Measurements from ENCODE around the gene RASGRP2. TPM values are rescaled to one million over a fixed set of nuclear protein-coding genes. Genes with fewer than 3 reads are reported as not detected.
A peak's percentile ranks its signal among the peaks of the same experiment; 100 is the strongest.

Gene RASGRP2
- total and polyA plus RNA-seq, 7 experiments from 2014 or later, result 197 to 697 (median 577) TPM

DNA sequence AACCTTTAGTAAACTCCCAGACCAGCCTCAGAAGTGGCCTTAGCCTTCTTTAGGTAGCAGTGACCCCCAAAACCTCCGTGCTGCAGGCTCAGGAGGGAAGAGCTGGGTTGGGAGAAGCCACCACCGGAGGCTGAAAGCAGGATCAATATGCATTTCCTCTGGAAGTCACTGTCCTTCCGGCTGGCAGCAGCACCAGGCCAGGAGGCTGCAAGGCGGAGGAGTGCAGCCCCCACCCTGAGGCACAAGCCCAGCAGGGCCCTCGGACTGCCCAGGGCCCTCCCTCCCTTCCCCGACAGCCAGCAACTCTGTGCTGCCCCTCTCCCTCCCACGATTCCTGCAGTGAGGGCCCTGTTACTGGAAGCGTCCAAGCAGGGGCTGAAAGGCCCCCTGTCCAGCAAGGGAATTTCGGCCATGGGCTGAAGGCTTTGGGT, 17.7 kb downstream of the RASGRP2 start:
- Mint-ChIP-seq H3K4me1 (peaks cover 0 to 24% (median 17%) of the 10 kb centered on the region in 7 donors), H3K27me3 (peaks cover 2 to 15% (median 8%) of the 10 kb centered on the region in 5 donors), H3K27ac (peak overlapping the region in 4 of 9 donors; percentile 1 to 56 (median 24)), H3K9me3 (no peaks in the 10 kb centered on the region), H3K36me3 (peaks cover 0 to 23% (median 4%) of the 10 kb centered on the region in 5 donors), H3K4me3 (no peak overlapping the region)
- Histone ChIP-seq H3K36me3 (ENCODE audit: control insufficient read depth in 2 of 3, insufficient read depth in 3 of 3, low read length in 3 of 3) (peaks cover 5 to 51% (median 18%) of the 10 kb centered on the region in 3 experiments), H3K4me1 (ENCODE audit: control insufficient read depth in 2 of 2, insufficient read depth in 2 of 2, low read length in 2 of 2) (peaks cover 0 to 5% of the 10 kb centered on the region in 2 donors), H3K4me3 (ENCODE audit: low read length) (no peak overlapping the region), H3K9me3 (ENCODE audit: control insufficient read depth in 2 of 3, low read length in 3 of 3) (no peaks in the 10 kb centered on the region), H3K27ac (ENCODE audit: low read depth, low read length) (no peak overlapping the region), H3K27me3 (ENCODE audit: control insufficient read depth in 2 of 2, insufficient read depth in 2 of 2, low read length in 2 of 2) (peaks cover 0 to 5% of the 10 kb centered on the region in 2 donors)
- DNase-seq, result no peak
- intact Hi-C loops (cut with micrococcal nuclease), result no loop called here
- ATAC-seq, result no peak
- CTCF ChIA-PET, result interaction anchor here (0.7 to 1.2 kb wide), 3 partner anchors 38 to 76 kb away, joined by 3 read pairs; no protein-coding TSS in a partner anchor
- POLR2A ChIA-PET, result interaction anchor here (1.2 to 1.3 kb wide), 3 partner anchors 9 to 52 kb away, joined by 3 read pairs; partner anchors contain the start of gene SF1

DNA sequence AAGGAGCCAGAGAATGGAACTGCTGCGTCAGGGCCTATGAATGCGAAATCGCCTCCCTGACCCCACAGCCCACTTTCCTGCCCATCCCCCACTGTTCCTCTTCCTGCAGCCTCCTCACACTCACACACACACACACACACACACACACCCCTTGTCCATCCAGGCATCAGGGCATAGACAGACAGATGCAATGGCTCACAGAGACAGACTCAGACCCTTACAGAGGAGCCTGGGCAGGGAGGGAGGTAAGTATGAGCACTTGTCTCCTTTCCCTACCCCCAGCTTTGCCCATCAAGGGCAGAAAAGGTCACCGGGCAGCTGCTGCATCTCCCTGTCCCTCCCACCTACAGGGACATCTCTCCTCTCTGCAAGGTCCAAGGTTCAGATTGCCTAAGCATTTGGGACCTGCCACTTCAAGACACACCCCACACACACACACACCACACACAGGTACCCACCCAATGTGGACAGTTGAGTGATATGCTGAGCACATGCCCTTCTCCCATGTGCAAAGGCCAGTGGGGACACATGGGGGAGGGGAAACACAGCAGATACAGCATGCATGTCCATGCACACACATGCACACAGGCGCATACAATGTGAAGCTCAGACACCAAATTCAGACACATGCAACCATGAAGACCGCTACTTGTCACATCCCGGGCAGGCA, 18.9 kb downstream of the RASGRP2 start:
- Mint-ChIP-seq H3K27me3 (peaks cover 10 to 27% (median 17%) of the 10 kb centered on the region in 5 donors), H3K27ac (peak overlapping the region in 7 of 9 donors; percentile 46 to 80 (median 62)), H3K36me3 (peaks cover 0 to 19% (median 0%) of the 10 kb centered on the region in 5 donors), H3K4me3 (peak overlapping the region in 1 of 10 donors; percentile 50), H3K4me1 (peaks cover 0 to 22% (median 16%) of the 10 kb centered on the region in 7 donors), H3K9me3 (no peaks in the 10 kb centered on the region)
- Histone ChIP-seq H3K9me3 (ENCODE audit: control insufficient read depth in 2 of 3, low read length in 3 of 3) (no peaks in the 10 kb centered on the region), H3K27me3 (ENCODE audit: control insufficient read depth in 2 of 2, insufficient read depth in 2 of 2, low read length in 2 of 2) (peaks cover 0 to 5% of the 10 kb centered on the region in 2 donors), H3K4me3 (ENCODE audit: low read length) (no peak overlapping the region), H3K36me3 (ENCODE audit: control insufficient read depth in 2 of 3, insufficient read depth in 3 of 3, low read length in 3 of 3) (peaks cover 0 to 41% (median 11%) of the 10 kb centered on the region in 3 experiments), H3K4me1 (ENCODE audit: control insufficient read depth in 2 of 2, insufficient read depth in 2 of 2, low read length in 2 of 2) (peaks cover 0 to 5% of the 10 kb centered on the region in 2 donors), H3K27ac (ENCODE audit: low read depth, low read length) (no peak overlapping the region)
- intact Hi-C loops (cut with micrococcal nuclease), result no loop called here
- ChIA-PET CTCF (interaction anchor here (1.1 to 1.2 kb wide), 2 partner anchors 32 to 39 kb away, joined by 3 read pairs; no protein-coding TSS in a partner anchor), POLR2A (interaction anchor here (0.6 to 1.2 kb wide), 8 partner anchors 14 to 139 kb away, joined by 3 to 6 read pairs (median 3); partner anchors contain the start of gene SF1)
- DNase-seq (no peak), ATAC-seq (no peak)

DNA sequence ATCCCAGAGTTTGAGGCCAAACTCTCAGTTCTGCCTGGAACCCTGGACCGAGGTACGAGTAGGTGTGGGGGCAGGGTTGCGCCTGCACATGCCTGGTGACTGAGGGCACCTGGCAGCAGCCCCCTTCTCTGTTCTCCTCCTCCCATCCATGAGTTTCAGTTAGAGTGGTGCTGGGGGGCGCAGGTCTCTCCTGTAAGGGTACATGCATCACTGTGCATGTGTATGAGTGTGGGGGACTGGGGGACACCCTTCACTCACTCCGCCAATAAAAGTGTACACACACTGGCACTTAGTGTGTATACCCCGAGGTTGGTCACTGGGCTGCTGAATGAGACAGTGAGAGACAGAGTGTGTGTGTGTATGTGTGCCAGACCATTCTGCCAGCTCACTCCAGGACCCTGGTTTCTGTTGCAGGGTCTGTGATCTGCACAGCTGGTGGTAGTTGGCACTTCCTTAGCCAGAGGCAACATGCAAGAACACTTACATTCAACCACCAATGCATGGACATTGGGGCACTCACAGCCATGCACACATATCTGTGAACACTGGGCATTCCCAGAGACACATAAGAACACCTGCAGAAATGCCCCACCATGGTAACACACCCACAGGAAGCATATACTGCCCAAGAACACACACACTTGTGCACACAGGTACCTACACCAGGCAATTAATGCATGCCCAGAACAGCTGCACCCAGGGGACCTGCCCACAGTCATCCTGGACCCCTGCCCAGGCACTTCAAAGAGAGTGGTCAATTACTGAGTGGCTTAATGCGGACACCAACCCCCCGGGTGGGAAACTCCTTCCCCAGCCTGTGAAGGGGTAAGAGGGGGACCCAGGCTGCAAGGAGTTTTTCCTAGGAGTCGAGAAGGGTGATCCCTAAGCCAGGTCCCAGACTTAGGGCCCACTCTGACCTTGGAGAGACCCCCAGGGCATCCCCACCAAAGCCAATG, 19.8 kb downstream of the RASGRP2 start:
- Mint-ChIP-seq H3K36me3 (peaks cover 0 to 15% (median 0%) of the 10 kb centered on the region in 5 donors), H3K4me1 (peaks cover 0 to 22% (median 16%) of the 10 kb centered on the region in 7 donors), H3K4me3 (peak overlapping the region; percentile 36 to 79 (median 66)), H3K27ac (peak overlapping the region in 8 of 9 donors; percentile 23 to 79 (median 60)), H3K27me3 (peaks cover 10 to 35% (median 17%) of the 10 kb centered on the region in 5 donors), H3K9me3 (no peaks in the 10 kb centered on the region)
- Histone ChIP-seq H3K27ac (ENCODE audit: low read depth, low read length) (peak overlapping the region; percentile 81), H3K36me3 (ENCODE audit: control insufficient read depth in 2 of 3, insufficient read depth in 3 of 3, low read length in 3 of 3) (peaks cover 0 to 33% (median 6%) of the 10 kb centered on the region in 3 experiments), H3K4me3 (ENCODE audit: low read length) (no peak overlapping the region), H3K4me1 (ENCODE audit: control insufficient read depth in 2 of 2, insufficient read depth in 2 of 2, low read length in 2 of 2) (peaks cover 0 to 5% of the 10 kb centered on the region in 2 donors), H3K27me3 (ENCODE audit: control insufficient read depth in 2 of 2, insufficient read depth in 2 of 2, low read length in 2 of 2) (peaks cover 0 to 5% of the 10 kb centered on the region in 2 donors), H3K9me3 (ENCODE audit: control insufficient read depth in 2 of 3, low read length in 3 of 3) (no peaks in the 10 kb centered on the region)
- ChIA-PET CTCF (interaction anchor here (1.1 kb wide), 1 partner anchor 31 kb away, joined by 3 read pairs; no protein-coding TSS in a partner anchor), POLR2A (interaction anchor here (1.0 to 1.1 kb wide), 3 partner anchors 16 to 110 kb away, joined by 3 to 6 read pairs (median 3); no protein-coding TSS in a partner anchor)
- DNase-seq (no peak), ATAC-seq (no peak)
- intact Hi-C loops (cut with micrococcal nuclease), result loop anchor here (1.0 kb wide), 3 partner anchors 18 to 36 kb away; no protein-coding TSS in a partner anchor

DNA sequence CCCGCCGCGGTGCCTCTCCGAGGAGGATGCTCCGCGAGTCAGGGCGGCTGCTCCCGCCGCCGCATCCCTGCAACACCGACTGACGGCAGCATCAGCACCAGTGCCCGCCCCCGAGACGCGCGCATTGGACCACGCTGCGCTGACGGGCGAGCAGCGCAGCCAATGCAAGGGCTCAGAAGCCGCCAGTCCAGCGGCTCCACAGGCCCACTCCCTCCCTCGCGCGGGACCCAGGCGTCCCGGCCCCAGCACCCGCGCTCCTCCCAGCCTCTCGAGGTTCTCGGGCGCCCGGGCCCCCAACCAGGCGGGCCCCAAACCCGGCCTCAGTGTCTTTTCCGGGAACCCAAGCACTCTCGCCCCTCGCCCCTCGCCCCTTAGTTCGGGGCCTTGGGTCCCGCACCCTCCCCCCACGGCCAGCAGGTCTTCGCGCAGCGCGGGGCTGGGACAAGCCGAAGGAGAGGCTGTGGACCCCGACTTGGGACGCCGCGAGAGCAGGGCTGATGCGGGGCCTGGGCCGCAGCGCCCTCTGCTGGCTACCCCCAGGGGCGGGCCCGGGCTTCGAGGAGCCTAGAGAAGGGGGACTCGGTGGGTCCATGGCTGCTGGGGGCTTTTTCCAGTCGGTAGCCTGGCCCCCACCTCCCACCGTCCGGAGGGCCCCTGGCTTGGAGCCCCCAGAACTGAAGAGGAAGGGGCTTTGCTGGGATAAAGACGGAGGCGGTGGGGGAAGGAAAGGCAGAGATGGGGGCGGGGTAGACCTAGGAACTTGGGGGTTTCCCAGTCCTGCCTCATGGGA, 20.6 kb downstream of the RASGRP2 start, which contains the start of gene NRXN2:
Gene NRXN2, minus strand, starts transcription at position 81 of the 790 bp plus-strand sequence. CDS start 9,498 bp downstream, outside the sequence.
- H3K27me3 Mint-ChIP-seq, result peaks cover 10 to 42% (median 17%) of the 10 kb centered on the region in 5 donors
- POLR2A ChIA-PET, result interaction anchor here (1.0 kb wide), 1 partner anchor 19 kb away, joined by 3 read pairs; no protein-coding TSS in a partner anchor
- ATAC-seq (peak; percentile 93), DNase-seq (peak; percentile 72 to 86 (median 80))
- peak within 1 kb of the TSS; percentile 71 for H3K4me3 ChIP-seq (ENCODE audit: low read length)
- no peaks in the 10 kb centered on the region for H3K9me3 ChIP-seq (ENCODE audit: control insufficient read depth in 2 of 3, low read length in 3 of 3)
- peaks cover 0 to 10% (median 0%) of the 10 kb centered on the region in 5 donors for H3K36me3 Mint-ChIP-seq
- CTCF ChIA-PET, result no interaction called here
- H3K36me3 ChIP-seq (ENCODE audit: control insufficient read depth in 2 of 3, insufficient read depth in 3 of 3, low read length in 3 of 3), result peaks cover 0 to 25% (median 0%) of the 10 kb centered on the region in 3 experiments
- peak within 1 kb of the TSS in 8 of 9 donors; percentile 23 to 79 (median 62) for H3K27ac Mint-ChIP-seq
- peaks cover 0 to 5% of the 10 kb centered on the region in 2 donors for H3K4me1 ChIP-seq (ENCODE audit: control insufficient read depth in 2 of 2, insufficient read depth in 2 of 2, low read length in 2 of 2)
- intact Hi-C loops (cut with micrococcal nuclease), result loop anchor here (1.0 kb wide), 3 partner anchors 19 to 35 kb away; no protein-coding TSS in a partner anchor
- H3K27me3 ChIP-seq (ENCODE audit: control insufficient read depth in 2 of 2, insufficient read depth in 2 of 2, low read length in 2 of 2), result peaks cover 0 to 5% of the 10 kb centered on the region in 2 donors
- H3K4me3 Mint-ChIP-seq, result peak within 1 kb of the TSS; percentile 36 to 79 (median 66)
- peaks cover 0 to 22% (median 16%) of the 10 kb centered on the region in 7 donors for H3K4me1 Mint-ChIP-seq
- H3K27ac ChIP-seq (ENCODE audit: low read depth, low read length), result peak within 1 kb of the TSS; percentile 81
- no peaks in the 10 kb centered on the region for H3K9me3 Mint-ChIP-seq

DNA sequence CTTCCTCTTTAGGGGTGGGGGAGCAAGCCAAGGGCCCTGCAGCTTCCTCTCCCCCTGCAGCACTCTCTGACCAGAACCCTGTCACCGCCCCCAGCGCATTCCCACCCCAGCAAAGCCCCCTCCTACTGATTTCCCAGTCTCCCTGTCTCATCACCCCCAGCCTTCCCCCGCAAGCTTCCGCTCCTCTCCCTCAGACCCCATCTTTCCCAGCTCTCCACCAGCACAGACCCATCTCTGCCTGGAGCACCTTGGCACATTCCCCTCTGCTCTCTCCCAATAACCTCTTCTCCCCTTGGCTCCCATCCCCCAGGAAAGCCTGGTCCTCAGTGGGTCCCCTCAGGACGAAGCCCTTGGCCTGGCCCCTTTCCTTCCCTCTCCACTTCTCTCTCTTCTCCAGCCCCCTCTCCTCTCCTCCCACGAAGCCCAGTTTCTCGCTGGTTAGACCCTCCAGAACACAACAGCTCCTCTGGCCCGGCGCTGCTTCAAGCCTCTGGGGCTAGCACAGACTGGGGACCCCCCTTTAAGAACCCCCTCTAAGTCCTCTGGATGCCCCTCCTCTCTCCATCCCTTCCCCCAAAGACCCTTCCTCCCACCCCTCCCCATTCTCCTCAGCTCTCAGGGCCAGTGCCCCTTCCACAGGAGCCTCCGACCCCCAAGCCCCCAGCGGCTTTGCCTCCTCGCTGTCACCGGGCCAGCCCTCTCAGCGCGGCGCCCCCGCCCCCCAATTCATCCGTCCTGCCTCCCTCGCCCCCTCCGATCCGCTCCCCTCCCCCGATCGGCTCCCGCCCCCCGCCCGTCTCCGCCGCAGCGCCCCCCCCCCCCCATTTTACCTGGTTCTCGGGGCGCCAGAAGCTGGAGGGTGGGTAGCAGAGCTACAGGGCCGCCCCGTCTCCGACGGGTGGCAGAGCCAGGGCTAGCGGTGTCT, 21.5 kb downstream of the RASGRP2 start:
- H3K27ac ChIP-seq (ENCODE audit: low read depth, low read length), result no peak overlapping the region
- H3K27me3 ChIP-seq (ENCODE audit: control insufficient read depth in 2 of 2, insufficient read depth in 2 of 2, low read length in 2 of 2), result peaks cover 0 to 5% of the 10 kb centered on the region in 2 donors
- Mint-ChIP-seq H3K4me3 (peak overlapping the region in 8 of 10 donors; percentile 11 to 61 (median 45)), H3K4me1 (peaks cover 0 to 23% (median 16%) of the 10 kb centered on the region in 7 donors), H3K27ac (peak overlapping the region in 1 of 9 donors; percentile 21), H3K36me3 (peaks cover 0 to 4% (median 0%) of the 10 kb centered on the region in 5 donors), H3K27me3 (peaks cover 13 to 51% (median 23%) of the 10 kb centered on the region in 5 donors), H3K9me3 (no peaks in the 10 kb centered on the region)
- intact Hi-C loops (cut with micrococcal nuclease), result loop anchor here (1.0 kb wide), 3 partner anchors 20 to 34 kb away; no protein-coding TSS in a partner anchor
- H3K9me3 ChIP-seq (ENCODE audit: control insufficient read depth in 2 of 3, low read length in 3 of 3), result no peaks in the 10 kb centered on the region
- H3K36me3 ChIP-seq (ENCODE audit: control insufficient read depth in 2 of 3, insufficient read depth in 3 of 3, low read length in 3 of 3), result peaks cover 0 to 16% (median 0%) of the 10 kb centered on the region in 3 experiments
- ChIA-PET POLR2A (interaction anchor here (0.8 to 1.1 kb wide), 3 partner anchors 14 to 23 kb away, joined by 3 to 4 read pairs (median 3); no protein-coding TSS in a partner anchor), CTCF (interaction anchor here (1.2 to 1.4 kb wide), 2 partner anchors 18 to 50 kb away, joined by 3 to 4 read pairs; no protein-coding TSS in a partner anchor)
- ATAC-seq (no peak), DNase-seq (no peak)
- peaks cover 0 to 5% of the 10 kb centered on the region in 2 donors for H3K4me1 ChIP-seq (ENCODE audit: control insufficient read depth in 2 of 2, insufficient read depth in 2 of 2, low read length in 2 of 2)
- H3K4me3 ChIP-seq (ENCODE audit: low read length), result no peak overlapping the region
